ENCODE results near the gene SLMAP.
"Not testable (repeated sequence)": the region's sequence is repeated elsewhere in the genome, so short reads cannot be mapped to it uniquely, and the experiment has no call there.

SLMAP gene

DNA sequence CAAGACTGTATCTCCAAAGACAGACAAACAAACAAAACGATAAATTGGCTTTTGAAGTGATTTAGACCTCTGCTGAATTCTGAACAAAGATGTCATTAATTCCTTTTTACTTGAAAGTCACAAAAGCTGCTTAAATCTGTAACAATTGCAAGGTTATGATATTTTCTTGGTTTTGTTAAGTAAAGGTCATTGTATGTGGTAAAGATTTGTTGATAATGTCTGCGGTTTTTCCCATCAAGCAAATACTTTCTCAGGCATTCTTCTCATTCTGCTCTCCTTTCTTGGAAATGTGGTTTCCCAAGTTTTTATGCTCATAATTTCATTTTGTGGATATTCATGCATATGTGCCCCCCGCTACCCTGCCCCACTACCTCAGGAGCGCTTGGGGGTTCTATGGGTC, 116.5 kb downstream of the SLMAP start:
- FAIRE-seq (no peak), DNase-seq (ENCODE audit: extremely low spot score, insufficient read length, low read depth) (no peak)

DNA sequence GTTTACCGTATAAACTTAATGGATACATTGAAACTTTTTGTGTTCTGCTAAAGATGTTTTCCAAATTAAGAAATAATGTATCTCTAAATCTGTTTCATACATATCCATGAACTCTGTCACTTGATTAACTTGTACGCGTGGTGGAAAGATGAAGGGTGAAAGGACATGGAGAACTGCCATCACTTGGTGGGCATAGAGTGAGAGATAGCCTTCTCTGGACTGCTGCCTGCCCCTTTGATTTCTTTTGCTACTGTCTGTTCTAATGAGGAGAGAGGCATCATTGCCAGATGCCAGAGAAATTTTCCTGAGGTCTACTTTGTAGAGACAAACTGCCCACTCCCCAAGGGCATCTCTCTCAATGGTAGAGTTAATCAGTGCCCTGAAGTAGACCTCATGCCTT, 120.5 kb downstream of the SLMAP start:
- FAIRE-seq (no peak), DNase-seq (ENCODE audit: extremely low spot score, insufficient read length, low read depth) (no peak)

DNA sequence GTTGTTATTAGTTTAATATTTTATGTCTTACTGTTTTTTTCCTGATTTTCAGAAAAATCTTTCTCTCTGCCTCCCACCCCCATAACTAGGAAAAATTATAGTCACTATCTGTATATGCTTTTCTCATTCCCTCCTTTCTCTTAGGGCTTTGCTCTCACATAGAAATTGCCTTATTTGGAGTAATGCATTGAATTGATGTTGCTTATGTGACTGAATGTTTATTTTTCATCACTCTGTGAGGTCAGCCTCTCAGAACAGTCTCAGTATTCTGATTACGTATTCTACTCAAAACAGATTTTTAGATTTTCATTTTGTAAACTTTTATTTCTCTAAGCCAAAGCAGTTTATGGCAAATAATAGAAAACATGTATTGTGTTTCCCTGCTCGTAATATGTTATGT, 121.0 kb downstream of the SLMAP start:
- no peak for DNase-seq (ENCODE audit: extremely low spot score, insufficient read length, low read depth)
- no peak for FAIRE-seq

DNA sequence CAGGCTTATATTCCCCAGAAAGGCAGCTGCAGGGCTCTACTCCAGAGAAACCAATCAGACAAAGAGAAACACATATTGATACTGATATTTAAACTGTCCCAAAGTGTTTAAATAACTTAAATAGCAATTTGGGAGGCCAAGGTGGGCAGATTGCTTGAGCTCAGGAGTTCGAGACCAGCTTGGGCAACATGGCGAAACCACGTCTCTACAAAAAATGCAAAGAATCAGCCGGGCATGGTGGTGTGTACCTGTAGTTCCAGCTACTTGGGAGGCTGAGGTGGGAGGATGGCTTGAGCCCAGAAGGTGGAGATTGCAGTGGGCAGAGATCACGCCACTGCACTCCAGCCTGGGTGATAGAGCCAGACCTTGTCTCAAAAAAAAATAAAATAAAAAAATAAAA, 128.3 kb downstream of the SLMAP start:
- DNase-seq (ENCODE audit: extremely low spot score, insufficient read length, low read depth); FAIRE-seq: not testable (repeated sequence)

DNA sequence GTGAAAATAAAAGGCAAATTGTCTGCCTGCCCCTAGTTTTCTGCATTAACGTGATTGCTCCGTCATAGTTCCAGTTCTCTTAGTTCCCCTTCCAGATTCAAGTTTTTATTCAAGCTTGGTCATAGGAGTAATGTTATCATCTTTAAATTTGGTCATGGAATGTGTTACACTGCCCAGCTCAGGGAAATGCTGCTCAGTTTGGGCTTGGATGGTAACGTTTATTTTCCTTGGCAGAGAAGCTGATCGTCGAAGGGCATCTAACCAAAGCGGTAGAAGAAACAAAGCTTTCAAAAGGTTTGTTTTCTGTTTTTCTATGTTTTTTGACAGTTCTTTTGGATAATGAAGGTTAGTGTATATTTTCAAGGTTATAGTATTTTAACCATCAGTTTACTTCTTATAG, 133.7 kb downstream of the SLMAP start:
- DNase-seq (ENCODE audit: extremely low spot score, insufficient read length, low read depth) (no peak), FAIRE-seq (no peak)

GRCh38 chr3:57890874-57891273, 134.8 kb downstream of the SLMAP start:
- DNase-seq (ENCODE audit: extremely low spot score, insufficient read length, low read depth) (no peak), FAIRE-seq (no peak)

DNA sequence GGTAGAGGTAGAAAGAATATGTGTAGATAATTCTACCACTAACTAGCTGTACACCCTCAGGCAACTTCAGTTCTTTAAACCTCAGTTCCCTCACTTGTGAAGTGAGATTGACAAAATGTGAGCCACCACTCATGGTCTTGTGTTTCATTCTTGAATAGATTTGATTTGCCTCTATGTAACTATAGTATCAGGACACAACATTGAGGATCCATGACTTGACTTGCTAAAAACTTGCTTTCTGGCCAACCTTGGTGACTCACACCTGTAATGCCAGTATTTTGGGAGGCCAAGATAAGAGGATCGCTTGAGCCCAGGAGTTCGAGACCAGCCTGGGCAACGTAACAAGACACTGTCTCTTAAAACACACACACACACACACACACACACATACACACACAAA, 136.3 kb downstream of the SLMAP start:
- no peak for FAIRE-seq

DNA sequence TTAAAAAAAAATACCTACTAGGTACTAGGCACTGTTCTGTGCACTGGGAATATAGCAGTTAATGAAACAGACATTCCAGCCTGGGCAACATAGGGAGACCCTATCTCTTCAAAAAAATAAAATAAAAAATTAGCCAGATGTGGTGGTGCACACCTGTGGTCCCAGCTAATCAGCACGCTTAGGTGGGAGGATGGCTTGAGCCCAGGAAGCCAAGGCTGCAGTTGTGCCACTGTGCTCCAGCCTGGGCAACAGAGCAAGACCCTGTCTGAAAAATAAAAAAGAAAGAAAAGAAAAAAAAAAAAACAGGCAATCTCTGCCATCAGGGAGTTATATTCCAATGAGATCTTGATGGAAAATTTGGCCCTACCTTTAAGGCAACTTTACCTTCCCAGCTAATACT, 137.0 kb downstream of the SLMAP start:
- no peak for FAIRE-seq
- DNase-seq (ENCODE audit: extremely low spot score, insufficient read length, low read depth), result no peak

More for the DNA sequence above, 136.3 kb downstream of the SLMAP start:
- no peak for DNase-seq (ENCODE audit: extremely low spot score, insufficient read length, low read depth)

DNA sequence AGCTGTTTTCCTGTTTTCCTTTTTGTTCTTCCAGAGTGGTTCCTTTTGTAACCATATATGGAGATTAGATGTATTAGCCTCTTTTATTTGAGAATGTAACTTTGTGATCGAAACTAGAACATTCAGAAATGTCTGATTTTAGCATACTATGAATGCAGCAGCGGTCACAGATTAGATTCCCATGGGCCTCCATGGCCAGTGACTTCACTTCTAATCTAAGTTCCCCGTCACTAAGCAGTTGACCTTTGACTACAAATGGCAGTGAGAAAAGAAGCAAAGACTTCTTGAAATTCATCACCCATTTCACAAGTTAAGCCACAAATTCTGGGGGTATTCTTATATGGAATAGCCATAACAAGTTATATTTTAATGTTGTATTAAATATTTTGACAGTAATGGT, 137.6 kb downstream of the SLMAP start:
- FAIRE-seq (no peak), DNase-seq (ENCODE audit: extremely low spot score, insufficient read length, low read depth) (no peak)

GRCh38 chr3:57896031-57896430, 139.9 kb downstream of the SLMAP start:
- DNase-seq (ENCODE audit: extremely low spot score, insufficient read length, low read depth), result no peak
- no peak for FAIRE-seq

- no peak for FAIRE-seq
- DNase-seq (ENCODE audit: extremely low spot score, insufficient read length, low read depth), result no peak
These were observed 140.6 kb downstream of the SLMAP start for GRCh38 chr3:57896691-57897090.

GRCh38 chr3:57900786-57901185, 144.7 kb downstream of the SLMAP start:
- no peak for DNase-seq (ENCODE audit: extremely low spot score, insufficient read length, low read depth)
- no peak for FAIRE-seq

GRCh38 chr3:57903124-57903890, 147.2 kb downstream of the SLMAP start:
- no peak for FAIRE-seq
- no peak for DNase-seq (ENCODE audit: extremely low spot score, insufficient read length, low read depth)

DNA sequence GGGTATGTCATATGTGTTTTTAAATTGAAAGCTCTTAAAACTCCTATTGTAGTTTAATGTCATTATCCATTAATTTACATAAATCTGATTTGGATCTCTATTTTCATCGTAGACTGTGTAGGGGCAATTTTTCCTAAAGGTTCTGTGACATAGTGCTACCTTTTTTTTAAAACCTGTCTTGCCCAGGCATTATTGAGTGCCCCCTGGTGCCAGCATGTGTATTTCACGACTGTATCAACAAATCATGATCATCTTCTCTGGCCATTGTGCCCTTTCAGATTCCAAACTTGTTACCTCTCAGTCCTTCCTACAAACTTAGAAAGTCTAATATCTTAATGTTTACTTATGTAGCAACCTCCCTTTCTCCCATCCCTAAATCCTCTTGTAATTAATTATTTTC, 154.9 kb downstream of the SLMAP start:
- FAIRE-seq (peak; percentile 59), DNase-seq (ENCODE audit: extremely low spot score, insufficient read length, low read depth) (no peak)

- no peak for FAIRE-seq
- no peak for DNase-seq (ENCODE audit: extremely low spot score, insufficient read length, low read depth)
These were observed 155.5 kb downstream of the SLMAP start for GRCh38 chr3:57911593-57911992.

GRCh38 chr3:57917601-57918000, 161.5 kb downstream of the SLMAP start:
- no peak for FAIRE-seq
- DNase-seq (ENCODE audit: extremely low spot score, insufficient read length, low read depth), result no peak

DNA sequence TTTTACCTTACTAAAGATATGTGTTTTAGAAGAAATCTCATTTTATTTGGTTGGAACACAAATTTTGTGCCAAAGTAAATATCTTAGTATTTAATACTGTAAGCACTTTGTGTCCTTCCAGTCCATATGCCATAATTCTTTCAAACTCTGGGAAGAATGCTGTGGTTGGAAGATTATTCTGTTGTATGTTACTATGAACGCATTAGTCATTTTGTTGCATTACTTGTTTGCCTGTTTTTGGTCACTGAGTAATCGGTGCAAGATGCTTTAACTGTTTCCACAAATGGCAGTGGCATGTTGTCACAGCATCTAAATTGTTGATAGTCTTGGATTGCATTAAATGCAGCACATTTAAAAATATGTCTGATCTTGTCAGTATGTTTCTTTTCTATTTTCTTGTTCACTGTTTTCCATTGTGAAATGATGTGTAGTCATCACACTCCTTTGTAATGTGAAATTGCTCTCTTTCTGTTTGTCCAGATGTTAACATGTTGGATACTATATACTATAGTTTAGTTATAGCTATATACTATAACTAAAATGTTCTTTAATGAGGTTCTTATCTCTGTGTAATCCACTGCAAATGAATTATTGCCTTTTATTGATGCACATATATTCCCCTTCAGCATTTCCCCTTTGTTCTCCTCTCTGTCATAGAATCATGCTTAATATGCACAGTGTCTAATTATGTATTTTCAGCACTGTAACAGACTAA, 162.2 kb downstream of the SLMAP start:
- no peak for FAIRE-seq
- DNase-seq (ENCODE audit: extremely low spot score, insufficient read length, low read depth), result no peak

DNA sequence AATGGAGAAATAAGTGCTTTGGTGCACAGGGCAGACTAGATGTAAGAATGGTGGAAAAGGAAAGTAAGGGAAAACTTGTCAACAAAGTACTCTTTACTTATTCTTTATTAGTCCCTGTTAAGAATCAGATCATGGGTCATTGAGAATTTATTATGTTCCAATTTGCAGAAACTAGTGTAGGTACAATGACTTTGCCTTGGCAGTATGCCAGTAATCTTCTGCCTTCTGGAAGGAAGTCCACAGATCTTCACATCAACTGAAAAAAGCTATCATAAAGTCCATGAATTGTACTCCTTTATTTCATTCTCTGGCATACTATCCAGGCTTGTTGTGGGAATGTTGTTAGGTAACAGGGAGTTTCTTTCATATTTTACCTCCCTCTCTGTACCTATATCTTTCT, 163.9 kb downstream of the SLMAP start:
- no peak for DNase-seq (ENCODE audit: extremely low spot score, insufficient read length, low read depth)
- no peak for FAIRE-seq

- no peak for DNase-seq (ENCODE audit: extremely low spot score, insufficient read length, low read depth)
- no peak for FAIRE-seq
These were observed 167.0 kb downstream of the SLMAP start for GRCh38 chr3:57923101-57923500.

- no peak for FAIRE-seq
- no peak for DNase-seq (ENCODE audit: extremely low spot score, insufficient read length, low read depth)
These were observed 167.6 kb downstream of the SLMAP start for GRCh38 chr3:57923752-57924151.

DNA sequence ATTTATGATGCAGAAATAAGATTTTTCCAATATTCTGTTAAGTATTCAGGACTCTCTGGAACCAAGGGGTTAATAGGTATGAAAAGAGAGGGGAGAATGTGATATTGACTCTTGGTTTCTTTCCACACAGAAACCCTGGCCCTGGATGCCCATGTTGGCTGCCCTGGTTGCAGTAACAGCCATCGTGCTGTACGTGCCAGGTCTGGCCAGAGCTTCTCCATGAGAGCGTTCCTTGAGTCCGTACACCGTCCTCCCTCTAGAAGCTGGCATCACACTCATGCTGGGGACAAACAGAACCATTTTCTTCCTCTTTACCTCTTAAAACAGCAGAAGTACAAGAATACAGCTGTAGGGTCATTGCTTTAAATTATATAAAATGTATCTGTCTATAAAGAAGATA, 171.1 kb downstream of the SLMAP start:
- DNase-seq (ENCODE audit: extremely low spot score, insufficient read length, low read depth) (no peak), FAIRE-seq (no peak)

GRCh38 chr3:57927916-57928315, 171.8 kb downstream of the SLMAP start:
- no peak for DNase-seq (ENCODE audit: extremely low spot score, insufficient read length, low read depth)
- FAIRE-seq, result peak; percentile 5

All from GM18507 (cell line).